Measurements from ENCODE around the gene MAGI3.
"Not testable (repeated sequence)": the region's sequence is repeated elsewhere in the genome, so short reads cannot be mapped to it uniquely, and the experiment has no call there.

The MAGI3 gene

GRCh38 chr1:113401067-113401466 is 10.8 kb downstream of the MAGI3 start:
- no peak for DNase-seq

GRCh38 chr1:113401728-113402127 is 11.4 kb downstream of the MAGI3 start:
- no peak for DNase-seq

- no peak for DNase-seq
Observed at GRCh38 chr1:113403065-113403464, 12.8 kb downstream of the MAGI3 start.

- DNase-seq = no peak
Observed at GRCh38 chr1:113405573-113405972, 15.3 kb downstream of the MAGI3 start.

GRCh38 chr1:113406149-113406548 is 15.8 kb downstream of the MAGI3 start:
- not testable (repeated sequence) for DNase-seq

- DNase-seq = no peak
Observed at GRCh38 chr1:113409363-113409762, 19.0 kb downstream of the MAGI3 start.

GRCh38 chr1:113412020-113412419 is 21.7 kb downstream of the MAGI3 start:
- not testable (repeated sequence) for DNase-seq

GRCh38 chr1:113415310-113416070 is 25.2 kb downstream of the MAGI3 start:
- no peak for DNase-seq

GRCh38 chr1:113416071-113416470 is 25.8 kb downstream of the MAGI3 start:
- not testable (repeated sequence) for DNase-seq

GRCh38 chr1:113416496-113416895 is 26.2 kb downstream of the MAGI3 start:
- no peak for DNase-seq

GRCh38 chr1:113422315-113423068 is 32.2 kb downstream of the MAGI3 start:
- DNase-seq = no peak

- no peak for DNase-seq
Observed at GRCh38 chr1:113423826-113424225, 33.5 kb downstream of the MAGI3 start.

- DNase-seq = no peak
Observed at GRCh38 chr1:113429461-113430153, 39.3 kb downstream of the MAGI3 start.

GRCh38 chr1:113433184-113433583 is 42.9 kb downstream of the MAGI3 start:
- DNase-seq = no peak

GRCh38 chr1:113434081-113434873 is 44.0 kb downstream of the MAGI3 start:
- no peak for DNase-seq

GRCh38 chr1:113434874-113435175 is 44.5 kb downstream of the MAGI3 start:
- no peak for DNase-seq

- DNase-seq = no peak
Observed at GRCh38 chr1:113437554-113438341, 47.4 kb downstream of the MAGI3 start.

GRCh38 chr1:113438505-113439276 is 48.4 kb downstream of the MAGI3 start:
- DNase-seq = no peak

GRCh38 chr1:113439277-113439670 is 49.0 kb downstream of the MAGI3 start:
- DNase-seq = no peak

GRCh38 chr1:113442131-113442530 is 51.8 kb downstream of the MAGI3 start:
- no peak for DNase-seq

GRCh38 chr1:113444857-113445256 is 54.5 kb downstream of the MAGI3 start:
- no peak for DNase-seq

Measured in activated naive CD4-positive, alpha-beta T cell treated with Interleukin-2 at 50 U/mL for 16 hours (primary cell).